HG03432 (cell line): Measurements from ENCODE around the gene TSPAN32.
"Not testable (repeated sequence)": the region's sequence is repeated elsewhere in the genome, so short reads cannot be mapped to it uniquely, and the experiment has no call there.

Experiments
- ATAC-seq: cut with Tn5 transposase; IDR thresholded peaks from one replicate; pipeline ENCODE4 v1.9.1; 2021; ENCODE audit warnings: mild to moderate bottlenecking, moderate library complexity; ENCODE audit not compliant: unreplicated experiment

TSPAN32 gene

GRCh38 chr11:2280208-2280607 lies 21.6 kb upstream of the TSPAN32 start:
- ATAC-seq = no peak

GRCh38 chr11:2286350-2286749 lies 15.5 kb upstream of the TSPAN32 start:
- not testable (repeated sequence) for ATAC-seq

- ATAC-seq = no peak
These were observed 14.7 kb upstream of the TSPAN32 start for GRCh38 chr11:2287091-2287490.

- ATAC-seq = no peak
These were observed 12.5 kb upstream of the TSPAN32 start for GRCh38 chr11:2289350-2289749.

GRCh38 chr11:2289859-2290258 lies 12.0 kb upstream of the TSPAN32 start:
- ATAC-seq = no peak

GRCh38 chr11:2290351-2290841 lies 11.4 kb upstream of the TSPAN32 start:
- ATAC-seq = no peak

GRCh38 chr11:2293531-2293971 lies 8.3 kb upstream of the TSPAN32 start:
- ATAC-seq = no peak

- no peak for ATAC-seq
These were observed 7.6 kb upstream of the TSPAN32 start for GRCh38 chr11:2293984-2294925.

- no peak for ATAC-seq
These were observed 6.9 kb upstream of the TSPAN32 start for GRCh38 chr11:2294926-2295290.

- no peak for ATAC-seq
These were observed 5.6 kb upstream of the TSPAN32 start for GRCh38 chr11:2295971-2296912.

GRCh38 chr11:2296913-2297622 lies 4.7 kb upstream of the TSPAN32 start:
- ATAC-seq = no peak

- ATAC-seq = no peak
These were observed 4.2 kb upstream of the TSPAN32 start for GRCh38 chr11:2297623-2298030.

GRCh38 chr11:2298131-2298794 lies 3.5 kb upstream of the TSPAN32 start:
- ATAC-seq = no peak

GRCh38 chr11:2298795-2299761 lies 2.7 kb upstream of the TSPAN32 start:
- no peak for ATAC-seq

- ATAC-seq = no peak
These were observed 2.0 kb upstream of the TSPAN32 start for GRCh38 chr11:2299773-2300172.

- no peak for ATAC-seq
These were observed 1.4 kb upstream of the TSPAN32 start for GRCh38 chr11:2300290-2300935.

GRCh38 chr11:2300936-2301630 lies 730 bp upstream of the TSPAN32 start:
- ATAC-seq = no peak

- ATAC-seq = peak; percentile 6
These were observed 588 bp downstream of the TSPAN32 start for GRCh38 chr11:2302306-2302895.
